Neural crest cell (in vitro differentiated cells): ENCODE results near the gene ZSWIM4. TPM values are rescaled to one million over a fixed set of nuclear protein-coding genes. Genes with fewer than 3 reads are reported as not detected.

Source experiments
- DNase-seq: peaks from one replicate; pipeline ENCODE4 v3.0.0; 2021; ENCODE audit warnings: low read depth, mixed read lengths, low spot score
- H3K27ac Mint-ChIP-seq: one replicate; pipeline ENCODE4 v1.8.0; 2021; ENCODE audit warnings: mild to moderate bottlenecking, mixed read lengths; ENCODE audit not compliant: unreplicated experiment
- H3K27me3 Mint-ChIP-seq: 2 replicates; pipeline ENCODE4 v1.8.0; 2021; ENCODE audit warnings: low read depth, mild to moderate bottlenecking, mixed read lengths
- H3K36me3 Mint-ChIP-seq: 2 replicates; pipeline ENCODE4 v1.8.0; 2021; ENCODE audit warnings: low read depth, mild to moderate bottlenecking, mixed read lengths
- H3K4me1 Mint-ChIP-seq: 2 replicates; pipeline ENCODE4 v1.8.0; 2021; ENCODE audit warnings: mixed read lengths
- H3K4me3 Mint-ChIP-seq: one replicate; pipeline ENCODE4 v1.8.0; 2021; ENCODE audit warnings: mild to moderate bottlenecking, mixed read lengths
- H3K9me3 Mint-ChIP-seq: 2 replicates; pipeline ENCODE4 v1.8.0; 2021; ENCODE audit warnings: mixed read lengths
- CTCF ChIP-seq: fragments of 200-600 bp; sonication (generic); conservative IDR thresholded peaks from 2 replicates; pipeline ENCODE4 v1.5.0; 2021; ENCODE audit warnings: antibody characterized with exemption, mild to moderate bottlenecking
- total RNA-seq: library from RNA; stranded (reverse); gene quantifications from 2 replicates; pipeline ENCODE4 v1.2.1, GENCODE V29; 2021

ZSWIM4 gene
- total RNA-seq, 1 donor from 2014 or later: 19.9 TPM

GRCh38 chr19:13799669-13800068 lies 4.4 kb downstream of the ZSWIM4 start:
- H3K36me3 Mint-ChIP-seq: peaks cover 7% of the 10 kb centered on the region
- H3K9me3 Mint-ChIP-seq: no peaks in the 10 kb centered on the region
- H3K4me3 Mint-ChIP-seq: no peak overlapping the region
- no peak overlapping the region for H3K27ac Mint-ChIP-seq
- peaks cover 14% of the 10 kb centered on the region for H3K4me1 Mint-ChIP-seq
- H3K27me3 Mint-ChIP-seq: no peaks in the 10 kb centered on the region
- DNase-seq: no peak
- no peak for TF ChIP-seq CTCF

- H3K4me3 Mint-ChIP-seq: no peak overlapping the region
- no peak for TF ChIP-seq CTCF
- H3K4me1 Mint-ChIP-seq: no peaks in the 10 kb centered on the region
- no peaks in the 10 kb centered on the region for H3K9me3 Mint-ChIP-seq
- DNase-seq: no peak
- H3K27ac Mint-ChIP-seq: no peak overlapping the region
- H3K36me3 Mint-ChIP-seq: peaks cover 9% of the 10 kb centered on the region
- no peaks in the 10 kb centered on the region for H3K27me3 Mint-ChIP-seq
These were observed 7.8 kb downstream of the ZSWIM4 start for GRCh38 chr19:13803038-13803437.

GRCh38 chr19:13804830-13805683 lies 9.8 kb downstream of the ZSWIM4 start:
- H3K27me3 Mint-ChIP-seq: no peaks in the 10 kb centered on the region
- no peaks in the 10 kb centered on the region for H3K4me1 Mint-ChIP-seq
- no peaks in the 10 kb centered on the region for H3K9me3 Mint-ChIP-seq
- no peak overlapping the region for H3K4me3 Mint-ChIP-seq
- TF ChIP-seq CTCF: peak; percentile 44
- peaks cover 9% of the 10 kb centered on the region for H3K36me3 Mint-ChIP-seq
- no peak overlapping the region for H3K27ac Mint-ChIP-seq
- no peak for DNase-seq

GRCh38 chr19:13806728-13807127 lies 11.5 kb downstream of the ZSWIM4 start:
- no peak for TF ChIP-seq CTCF
- DNase-seq: no peak
- Mint-ChIP-seq H3K36me3 (peaks cover 5% of the 10 kb centered on the region), H3K4me1 (no peaks in the 10 kb centered on the region), H3K9me3 (no peaks in the 10 kb centered on the region), H3K27ac (no peak overlapping the region), H3K4me3 (no peak overlapping the region), H3K27me3 (no peaks in the 10 kb centered on the region)

GRCh38 chr19:13807421-13808021 lies 12.3 kb downstream of the ZSWIM4 start:
- Mint-ChIP-seq H3K27me3 (no peaks in the 10 kb centered on the region), H3K36me3 (peaks cover 5% of the 10 kb centered on the region), H3K9me3 (no peaks in the 10 kb centered on the region), H3K27ac (no peak overlapping the region), H3K4me1 (no peaks in the 10 kb centered on the region), H3K4me3 (no peak overlapping the region)
- no peak for TF ChIP-seq CTCF
- DNase-seq: no peak
